ENCODE results near the gene KLC3.

DNA sequence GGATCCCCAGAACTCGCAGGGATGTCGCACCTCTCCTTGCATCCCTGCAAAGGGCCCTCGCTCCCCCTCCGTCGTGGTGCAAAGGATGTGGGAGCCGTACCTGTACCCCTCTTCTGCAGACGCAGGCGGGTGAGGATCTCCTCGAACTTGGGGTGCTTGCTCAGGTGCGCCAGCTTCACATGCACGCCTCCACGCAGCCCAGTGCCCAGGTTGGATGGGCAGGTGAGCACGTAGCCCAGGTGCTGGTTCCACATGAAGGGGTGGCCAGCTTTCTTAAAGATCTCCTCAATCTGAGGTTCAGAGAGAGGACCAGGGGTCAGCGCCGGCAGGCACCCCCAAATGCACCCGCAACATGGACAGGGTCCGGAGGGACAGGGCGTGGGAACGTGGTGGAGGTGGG, 33.2 kb upstream of the KLC3 start:
- TF ChIP-seq POLR2A (IDR thresholded peaks at IDR 0.05) (no peak), POLR2AphosphoS5 (IDR thresholded peaks at IDR 0.05) (no peak), EP300 (IDR thresholded peaks at IDR 0.05) (no peak)
- TF ChIP-seq, protein P1, sequence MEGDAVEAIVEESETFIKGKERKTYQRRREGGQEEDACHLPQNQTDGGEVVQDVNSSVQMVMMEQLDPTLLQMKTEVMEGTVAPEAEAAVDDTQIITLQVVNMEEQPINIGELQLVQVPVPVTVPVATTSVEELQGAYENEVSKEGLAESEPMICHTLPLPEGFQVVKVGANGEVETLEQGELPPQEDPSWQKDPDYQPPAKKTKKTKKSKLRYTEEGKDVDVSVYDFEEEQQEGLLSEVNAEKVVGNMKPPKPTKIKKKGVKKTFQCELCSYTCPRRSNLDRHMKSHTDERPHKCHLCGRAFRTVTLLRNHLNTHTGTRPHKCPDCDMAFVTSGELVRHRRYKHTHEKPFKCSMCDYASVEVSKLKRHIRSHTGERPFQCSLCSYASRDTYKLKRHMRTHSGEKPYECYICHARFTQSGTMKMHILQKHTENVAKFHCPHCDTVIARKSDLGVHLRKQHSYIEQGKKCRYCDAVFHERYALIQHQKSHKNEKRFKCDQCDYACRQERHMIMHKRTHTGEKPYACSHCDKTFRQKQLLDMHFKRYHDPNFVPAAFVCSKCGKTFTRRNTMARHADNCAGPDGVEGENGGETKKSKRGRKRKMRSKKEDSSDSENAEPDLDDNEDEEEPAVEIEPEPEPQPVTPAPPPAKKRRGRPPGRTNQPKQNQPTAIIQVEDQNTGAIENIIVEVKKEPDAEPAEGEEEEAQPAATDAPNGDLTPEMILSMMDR (IDR thresholded peaks at IDR 0.05): no peak

Data from sigmoid colon (tissue), 4 donors.